NCI-H2081 (cell line): ENCODE results near the gene MOV10.

ENCODE experiments used
- DNase-seq, 2 experiments: peaks; one replicate each; lab custom pipeline; 2025; lab: John Stamatoyannopoulos, UW

The MOV10 gene

GRCh38 chr1:112675728-112676381 is 1.4 kb downstream of the MOV10 start:
- no peak for DNase-seq

- DNase-seq: no peak
These were observed 2.1 kb downstream of the MOV10 start for GRCh38 chr1:112676543-112676942.

GRCh38 chr1:112677501-112677900 is 3.0 kb downstream of the MOV10 start:
- no peak for DNase-seq

- DNase-seq: no peak
These were observed 4.1 kb downstream of the MOV10 start for GRCh38 chr1:112678605-112679004.

GRCh38 chr1:112685913-112686312 is 11.5 kb downstream of the MOV10 start:
- DNase-seq: no peak

GRCh38 chr1:112686417-112686816 is 12.0 kb downstream of the MOV10 start:
- no peak for DNase-seq

- no peak for DNase-seq
These were observed 12.4 kb downstream of the MOV10 start for GRCh38 chr1:112686835-112687234.

GRCh38 chr1:112687361-112687760 is 12.9 kb downstream of the MOV10 start:
- DNase-seq: no peak

GRCh38 chr1:112687785-112688496 is 13.5 kb downstream of the MOV10 start:
- no peak for DNase-seq

GRCh38 chr1:112688781-112689193 is 14.3 kb downstream of the MOV10 start:
- DNase-seq: no peak

GRCh38 chr1:112689196-112689841 is 14.9 kb downstream of the MOV10 start:
- DNase-seq: no peak

GRCh38 chr1:112689842-112690237 is 15.4 kb downstream of the MOV10 start:
- DNase-seq: no peak

GRCh38 chr1:112692681-112693080 is 18.2 kb downstream of the MOV10 start:
- no peak for DNase-seq

- no peak for DNase-seq
These were observed 19.4 kb downstream of the MOV10 start for GRCh38 chr1:112693821-112694220.

- no peak for DNase-seq
These were observed 20.0 kb downstream of the MOV10 start for GRCh38 chr1:112694363-112694929.

- no peak for DNase-seq
These were observed 20.8 kb downstream of the MOV10 start for GRCh38 chr1:112695276-112695675.

- DNase-seq: no peak
These were observed 22.3 kb downstream of the MOV10 start for GRCh38 chr1:112696578-112697314.

- no peak for DNase-seq
These were observed 23.3 kb downstream of the MOV10 start for GRCh38 chr1:112697781-112698201.

- DNase-seq: peak in 1 of 2 experiments; percentile 41
These were observed 24.2 kb downstream of the MOV10 start for GRCh38 chr1:112698366-112699310.

- DNase-seq: no peak
These were observed 25.1 kb downstream of the MOV10 start for GRCh38 chr1:112699425-112700144.
